PC-9 (cell line): Measurements from ENCODE around the gene SEMA3E. TPM values are rescaled to one million over a fixed set of nuclear protein-coding genes. Genes with fewer than 3 reads are reported as not detected.

Experiments used
- BruUV-seq: library from RNA; stranded (reverse); fragments of 400-500 nt; replicated peaks from 2 replicates; lab custom pipeline; 2021; lab: Mats Ljungman, UMichigan
- CTCF ChIA-PET: fragments of 300-600 bp; sonication (Branson Sonifier 250); formaldehyde crosslinking; loops from one replicate; lab custom pipeline; 2022; ENCODE audit warnings: antibody characterized with exemption; lab: Charles Lee
- POLR2A ChIA-PET: fragments of 300-600 bp; sonication (Branson Sonifier 250); formaldehyde crosslinking; loops from one replicate; lab custom pipeline; 2022; ENCODE audit warnings: antibody characterized with exemption; ENCODE audit not compliant: unreplicated experiment; lab: Charles Lee
- DNase-seq, 2 experiments: peaks; one replicate each; pipeline versions ENCODE4 v3.0.0 to v3.0.0-alpha.2; 2015 to 2022; ENCODE audit warnings: mixed read lengths in 1 of 2
- H2AFZ ChIP-seq: fragments of 200-600 bp; sonication (generic); 2 replicates; pipeline ENCODE4 v1.8.1; 2017; ENCODE audit warnings: antibody characterized with exemption
- H3F3A ChIP-seq: fragments of 200-600 bp; sonication (generic); 2 replicates; pipeline ENCODE4 v1.8.1; 2017; ENCODE audit warnings: antibody characterized with exemption, mild to moderate bottlenecking, low read depth; ENCODE audit not compliant: insufficient read depth
- H3K27ac ChIP-seq: fragments of 200-600 bp; sonication (generic); 2 replicates; pipeline ENCODE4 v1.6.1; 2016; ENCODE audit warnings: mixed run types
- H3K27me3 ChIP-seq: fragments of 200-600 bp; sonication (generic); 2 replicates; pipeline ENCODE4 v1.6.1; 2016; ENCODE audit warnings: low read depth, mixed run types; ENCODE audit not compliant: insufficient read depth
- H3K36me3 ChIP-seq: fragments of 200-600 bp; sonication (generic); 2 replicates; pipeline ENCODE4 v1.6.1; 2016; ENCODE audit warnings: low read depth, mixed run types
- H3K4me1 ChIP-seq: fragments of 200-600 bp; sonication (generic); replicated peaks from 2 replicates; pipeline ENCODE4 v1.6.1; 2016; ENCODE audit warnings: mixed run types; ENCODE audit not compliant: insufficient read depth
- H3K4me2 ChIP-seq: fragments of 200-600 bp; sonication (generic); 2 replicates; pipeline ENCODE4 v1.6.1; 2017; ENCODE audit warnings: mixed run types
- H3K4me3 ChIP-seq: fragments of 200-600 bp; sonication (generic); 2 replicates; pipeline ENCODE4 v1.6.1; 2016; ENCODE audit warnings: mixed run types
- H3K79me2 ChIP-seq: fragments of 200-600 bp; sonication (generic); 2 replicates; pipeline ENCODE4 v1.6.1; 2017; ENCODE audit warnings: low read depth, mixed run types
- H3K9me2 ChIP-seq: fragments of 200-600 bp; sonication (generic); 2 replicates; pipeline ENCODE4 v1.8.1; 2017; ENCODE audit warnings: mild to moderate bottlenecking; ENCODE audit not compliant: insufficient read depth
- H3K9me3 ChIP-seq: fragments of 200-600 bp; sonication (generic); 2 replicates; pipeline ENCODE4 v1.8.1; 2016; ENCODE audit warnings: low read depth; ENCODE audit not compliant: insufficient read depth
- H4K20me1 ChIP-seq: fragments of 200-600 bp; sonication (generic); 2 replicates; pipeline ENCODE4 v1.8.1; 2017; ENCODE audit not compliant: insufficient read depth
- CTCF ChIP-seq: fragments of 200-600 bp; sonication (generic); conservative IDR thresholded peaks from 2 replicates; pipeline ENCODE4 v1.6.1; 2017; ENCODE audit warnings: mixed run types, antibody characterized with exemption, mild to moderate bottlenecking, moderate library complexity
- EZH2 ChIP-seq: fragments of 200-600 bp; sonication (generic); IDR thresholded peaks from 2 replicates; pipeline ENCODE4 v1.8.0; 2017; ENCODE audit warnings: antibody characterized with exemption, low read depth
- intact Hi-C: fragments of 100-400 bp; cut with micrococcal nuclease; formaldehyde crosslinking; loops from one replicate; pipeline ENCODE4 v1.10.0; 2022; ENCODE audit not compliant: unreplicated experiment
- total RNA-seq: library from RNA; stranded (reverse); gene quantifications from 2 replicates; pipeline ENCODE4 v1.2.3, GENCODE V29; 2021

SEMA3E gene
- total RNA-seq, 1 experiment from 2014 or later = 2.1 TPM

- intact Hi-C loops = no loop called here
- Histone ChIP-seq H3K9me3 (no peaks in the 10 kb centered on the region), H3F3A (no peaks in the 10 kb centered on the region), H3K4me3 (no peak overlapping the region), H4K20me1 (no peaks in the 10 kb centered on the region), H3K27me3 (no peaks in the 10 kb centered on the region), H3K27ac (no peak overlapping the region), H3K4me2 (no peak overlapping the region), H3K79me2 (no peaks in the 10 kb centered on the region), H3K9me2 (no peaks in the 10 kb centered on the region), H2AFZ (no peak overlapping the region), H3K36me3 (no peaks in the 10 kb centered on the region), H3K4me1 (no peaks in the 10 kb centered on the region)
- ChIA-PET POLR2A (no interaction called here), CTCF (no interaction called here)
- DNase-seq = no peak
- BruUV-seq = no TSS peak
- TF ChIP-seq EZH2 (no peak), CTCF (no peak)
These were observed 19.6 kb downstream of the SEMA3E start for GRCh38 chr7:83629117-83629880.

- intact Hi-C loops = no loop called here
- no peaks in the 10 kb centered on the region; the same call in 1 of the 2 replicates for H3K9me2 ChIP-seq
- CTCF ChIA-PET = no interaction called here
- H3K4me2 ChIP-seq = no peak overlapping the region
- no peaks in the 10 kb centered on the region for H3K4me1 ChIP-seq
- 0 out of 2 replicates have a peak, but pooled peaks cover 5% of the 10 kb centered on the region for H3K9me3 ChIP-seq
- no peaks in the 10 kb centered on the region for H3K36me3 ChIP-seq
- H3K4me3 ChIP-seq = no peak overlapping the region
- no peak for DNase-seq
- no peaks in the 10 kb centered on the region for H3K79me2 ChIP-seq
- no peak overlapping the region for H2AFZ ChIP-seq
- no peaks in the 10 kb centered on the region for H3K27me3 ChIP-seq
- H3F3A ChIP-seq = no peaks in the 10 kb centered on the region
- no peak overlapping the region for H3K27ac ChIP-seq
- TF ChIP-seq EZH2 (no peak), CTCF (no peak)
- no peaks in the 10 kb centered on the region for H4K20me1 ChIP-seq
- BruUV-seq = no TSS peak
- POLR2A ChIA-PET = no interaction called here
These were observed 31.1 kb downstream of the SEMA3E start for GRCh38 chr7:83617858-83618257.

GRCh38 chr7:83614112-83614511 is 34.8 kb downstream of the SEMA3E start:
- intact Hi-C loops = no loop called here
- H3K4me3 ChIP-seq = no peak overlapping the region
- H3F3A ChIP-seq = no peaks in the 10 kb centered on the region
- H3K36me3 ChIP-seq = no peaks in the 10 kb centered on the region
- DNase-seq = no peak
- 0 out of 2 replicates have a peak, but pooled peaks cover 5% of the 10 kb centered on the region for H3K9me3 ChIP-seq
- H2AFZ ChIP-seq = no peak overlapping the region
- no peaks in the 10 kb centered on the region for H4K20me1 ChIP-seq
- H3K4me2 ChIP-seq = no peak overlapping the region
- H3K27ac ChIP-seq = no peak overlapping the region
- no peak for TF ChIP-seq EZH2
- TF ChIP-seq CTCF = no peak
- BruUV-seq = no TSS peak
- ChIA-PET POLR2A (interaction anchor here (0.6 kb wide), 1 partner anchor 19 kb away, joined by 20 read pairs; no protein-coding TSS in a partner anchor), CTCF (no interaction called here)
- H3K79me2 ChIP-seq = no peaks in the 10 kb centered on the region
- H3K4me1 ChIP-seq = no peaks in the 10 kb centered on the region
- no peaks in the 10 kb centered on the region; the same call in 1 of the 2 replicates for H3K9me2 ChIP-seq
- H3K27me3 ChIP-seq = no peaks in the 10 kb centered on the region
